OCI-LY1 (cell line): ENCODE measurements around the gene FILIP1L.
A peak's percentile ranks its signal among the peaks of the same experiment; 100 is the strongest.

Experiments
- H2AFZ ChIP-seq: fragments of 200-600 bp; sonication (generic), shearing (Covaris generic); 2 replicates; pipeline ENCODE4 v1.6.0; 2014; ENCODE audit warnings: antibody characterized with exemption, mild to moderate bottlenecking, low read length
- H3F3A ChIP-seq: fragments of 200-600 bp; sonication (generic), shearing (Covaris generic); 2 replicates; pipeline ENCODE4 v1.6.0; 2014; ENCODE audit warnings: mild to moderate bottlenecking, antibody characterized with exemption, low read length, moderate library complexity; ENCODE audit not compliant: insufficient read depth
- H3K27ac ChIP-seq: fragments of 200-600 bp; sonication (generic); 2 replicates; pipeline ENCODE4 v1.5.1; 2014; ENCODE audit warnings: low read length, mixed run types, mild to moderate bottlenecking, low read depth; ENCODE audit not compliant: poor library complexity, severe bottlenecking
- H3K27me3 ChIP-seq: fragments of 200-600 bp; sonication (generic); 2 replicates; pipeline ENCODE4 v1.6.0; 2014; ENCODE audit warnings: antibody characterized with exemption, mild to moderate bottlenecking, low read length, moderate library complexity; ENCODE audit not compliant: insufficient read depth
- H3K36me3 ChIP-seq: fragments of 200-600 bp; sonication (generic); 2 replicates; pipeline ENCODE4 v1.6.1; 2014; ENCODE audit warnings: mild to moderate bottlenecking, antibody characterized with exemption, low read length, moderate library complexity, mixed read lengths; ENCODE audit not compliant: insufficient read depth
- H3K4me1 ChIP-seq: fragments of 200-600 bp; sonication (generic); 2 replicates; pipeline ENCODE4 v1.5.1; 2014; ENCODE audit warnings: mild to moderate bottlenecking, low read length, moderate library complexity; ENCODE audit not compliant: insufficient read depth, severe bottlenecking
- H3K4me2 ChIP-seq: fragments of 200-600 bp; sonication (generic), shearing (Covaris generic); 2 replicates; pipeline ENCODE4 v1.6.1; 2014; ENCODE audit warnings: low read length
- H3K4me3 ChIP-seq: fragments of 200-600 bp; sonication (generic); 2 replicates; pipeline ENCODE4 v1.5.1; 2014; ENCODE audit warnings: low read length, low read depth, mild to moderate bottlenecking, mixed read lengths; ENCODE audit not compliant: poor library complexity, severe bottlenecking
- H3K79me2 ChIP-seq: fragments of 200-600 bp; shearing (Covaris generic); 2 replicates; pipeline ENCODE4 v1.6.1; 2016; ENCODE audit warnings: mixed run types, low read length, mixed read lengths; ENCODE audit not compliant: insufficient read depth
- H3K9ac ChIP-seq: fragments of 200-600 bp; sonication (generic), shearing (Covaris generic); 2 replicates; pipeline ENCODE4 v1.6.1; 2014; ENCODE audit warnings: mild to moderate bottlenecking, low read length, mixed read lengths
- H3K9me2 ChIP-seq: fragments of 200-600 bp; sonication (generic), shearing (Covaris generic); 2 replicates; pipeline ENCODE4 v1.6.1; 2014; ENCODE audit warnings: low read depth, mild to moderate bottlenecking, low read length, mixed read lengths
- H3K9me3 ChIP-seq: fragments of 200-600 bp; shearing (Covaris generic); 2 replicates; pipeline ENCODE4 v1.6.1; 2014; ENCODE audit warnings: low read length, mixed read lengths
- H4K20me1 ChIP-seq: fragments of 200-600 bp; sonication (generic), shearing (Covaris generic); 2 replicates; pipeline ENCODE4 v1.6.0; 2016; ENCODE audit warnings: mild to moderate bottlenecking, low read length; ENCODE audit not compliant: insufficient read depth
- EZH2 ChIP-seq: fragments of 200-600 bp; sonication (generic), shearing (Covaris generic); IDR thresholded peaks from 2 replicates; pipeline ENCODE4 v1.8.0; 2017; ENCODE audit warnings: borderline replicate concordance, mixed run types, mild to moderate bottlenecking, antibody characterized with exemption, low read length, moderate library complexity, mixed read lengths
- TF ChIP-seq, protein P1 (sequence below): fragments of 200-600 bp; sonication (generic), shearing (Covaris generic); IDR thresholded peaks from 2 replicates; pipeline ENCODE4 v1.5.1; 2017; ENCODE audit warnings: mild to moderate bottlenecking, antibody characterized with exemption, low read length, moderate library complexity, mixed read lengths

FILIP1L gene

DNA sequence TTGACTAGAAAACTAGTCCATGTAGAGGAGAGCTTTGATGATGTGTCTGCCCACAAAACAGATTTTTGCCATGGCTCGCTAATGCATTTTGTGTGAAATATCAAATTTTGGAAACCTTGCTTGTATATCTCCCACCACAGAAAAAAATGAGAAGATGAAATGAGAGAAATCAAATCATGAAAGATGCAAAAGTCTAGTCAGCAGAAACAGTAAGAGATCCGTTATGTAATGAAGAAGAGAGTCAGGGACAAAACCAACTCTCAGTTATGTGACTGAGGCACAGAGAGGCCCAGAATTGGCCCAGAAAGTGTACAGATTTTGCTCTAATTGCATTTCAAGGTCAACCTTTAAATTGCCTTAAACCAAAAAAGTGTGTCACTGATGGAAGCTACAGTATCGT lies 107.0 kb downstream of the FILIP1L start:
- Histone ChIP-seq H4K20me1 (no peaks in the 10 kb centered on the region), H3K4me2 (no peak overlapping the region), H3K27ac (no peak overlapping the region), H3K27me3 (no peaks in the 10 kb centered on the region), H3K4me1 (peaks cover 15% of the 10 kb centered on the region), H3K4me3 (no peak overlapping the region), H3K9me3 (no peaks in the 10 kb centered on the region), H3F3A (no peaks in the 10 kb centered on the region), H3K79me2 (no peaks in the 10 kb centered on the region), H2AFZ (no peak overlapping the region), H3K9me2 (no peaks in the 10 kb centered on the region), H3K36me3 (no peaks in the 10 kb centered on the region), H3K9ac (no peak overlapping the region)
- TF ChIP-seq EZH2: no peak
- TF ChIP-seq, protein P1, sequence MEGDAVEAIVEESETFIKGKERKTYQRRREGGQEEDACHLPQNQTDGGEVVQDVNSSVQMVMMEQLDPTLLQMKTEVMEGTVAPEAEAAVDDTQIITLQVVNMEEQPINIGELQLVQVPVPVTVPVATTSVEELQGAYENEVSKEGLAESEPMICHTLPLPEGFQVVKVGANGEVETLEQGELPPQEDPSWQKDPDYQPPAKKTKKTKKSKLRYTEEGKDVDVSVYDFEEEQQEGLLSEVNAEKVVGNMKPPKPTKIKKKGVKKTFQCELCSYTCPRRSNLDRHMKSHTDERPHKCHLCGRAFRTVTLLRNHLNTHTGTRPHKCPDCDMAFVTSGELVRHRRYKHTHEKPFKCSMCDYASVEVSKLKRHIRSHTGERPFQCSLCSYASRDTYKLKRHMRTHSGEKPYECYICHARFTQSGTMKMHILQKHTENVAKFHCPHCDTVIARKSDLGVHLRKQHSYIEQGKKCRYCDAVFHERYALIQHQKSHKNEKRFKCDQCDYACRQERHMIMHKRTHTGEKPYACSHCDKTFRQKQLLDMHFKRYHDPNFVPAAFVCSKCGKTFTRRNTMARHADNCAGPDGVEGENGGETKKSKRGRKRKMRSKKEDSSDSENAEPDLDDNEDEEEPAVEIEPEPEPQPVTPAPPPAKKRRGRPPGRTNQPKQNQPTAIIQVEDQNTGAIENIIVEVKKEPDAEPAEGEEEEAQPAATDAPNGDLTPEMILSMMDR: 0 out of 2 replicates have a peak, but pooled peaks have one; percentile 0

DNA sequence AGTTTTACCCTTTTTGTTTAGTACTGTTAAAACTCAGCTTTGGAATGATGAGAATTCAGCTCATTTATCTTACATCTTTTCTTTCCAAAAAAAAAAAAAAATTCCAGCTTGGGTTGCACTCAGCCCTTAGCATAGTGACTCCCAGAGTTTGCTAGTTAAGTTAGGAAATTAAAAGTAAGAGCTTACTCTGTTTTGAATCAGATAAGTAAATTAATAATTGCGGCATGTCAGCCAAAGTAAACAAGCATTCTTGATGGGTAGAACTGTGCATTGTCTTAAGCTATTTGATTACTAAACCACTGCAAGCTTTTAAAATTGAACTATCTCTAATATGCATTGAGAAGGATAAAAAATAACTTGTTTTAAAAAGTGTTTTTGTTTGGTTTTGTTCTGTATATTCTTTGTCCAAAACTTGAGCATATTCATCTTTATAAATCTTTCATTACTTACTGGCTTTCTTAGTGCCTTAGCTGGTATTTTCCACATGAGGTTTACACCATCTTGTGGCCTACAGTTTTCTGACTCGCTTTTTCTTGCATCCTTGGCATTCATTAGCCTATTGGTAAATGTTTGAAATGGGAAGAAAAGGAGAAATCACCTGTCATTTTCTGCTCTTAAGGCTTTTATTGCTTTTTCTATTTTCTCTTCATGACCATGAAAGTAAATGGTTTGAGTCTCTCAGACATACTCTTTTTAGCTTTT lies 107.6 kb downstream of the FILIP1L start:
- Histone ChIP-seq H2AFZ (no peak overlapping the region), H3K9me3 (no peaks in the 10 kb centered on the region), H3K9ac (no peak overlapping the region), H3K4me1 (peaks cover 15% of the 10 kb centered on the region), H3K79me2 (no peaks in the 10 kb centered on the region), H3K36me3 (no peaks in the 10 kb centered on the region), H3K4me3 (no peak overlapping the region), H3F3A (no peaks in the 10 kb centered on the region), H3K27me3 (no peaks in the 10 kb centered on the region), H3K27ac (no peak overlapping the region), H4K20me1 (no peaks in the 10 kb centered on the region), H3K9me2 (no peaks in the 10 kb centered on the region), H3K4me2 (no peak overlapping the region)
- TF ChIP-seq, protein P1: 0 out of 2 replicates have a peak, but pooled peaks have one; percentile 9
- no peak for TF ChIP-seq EZH2

DNA sequence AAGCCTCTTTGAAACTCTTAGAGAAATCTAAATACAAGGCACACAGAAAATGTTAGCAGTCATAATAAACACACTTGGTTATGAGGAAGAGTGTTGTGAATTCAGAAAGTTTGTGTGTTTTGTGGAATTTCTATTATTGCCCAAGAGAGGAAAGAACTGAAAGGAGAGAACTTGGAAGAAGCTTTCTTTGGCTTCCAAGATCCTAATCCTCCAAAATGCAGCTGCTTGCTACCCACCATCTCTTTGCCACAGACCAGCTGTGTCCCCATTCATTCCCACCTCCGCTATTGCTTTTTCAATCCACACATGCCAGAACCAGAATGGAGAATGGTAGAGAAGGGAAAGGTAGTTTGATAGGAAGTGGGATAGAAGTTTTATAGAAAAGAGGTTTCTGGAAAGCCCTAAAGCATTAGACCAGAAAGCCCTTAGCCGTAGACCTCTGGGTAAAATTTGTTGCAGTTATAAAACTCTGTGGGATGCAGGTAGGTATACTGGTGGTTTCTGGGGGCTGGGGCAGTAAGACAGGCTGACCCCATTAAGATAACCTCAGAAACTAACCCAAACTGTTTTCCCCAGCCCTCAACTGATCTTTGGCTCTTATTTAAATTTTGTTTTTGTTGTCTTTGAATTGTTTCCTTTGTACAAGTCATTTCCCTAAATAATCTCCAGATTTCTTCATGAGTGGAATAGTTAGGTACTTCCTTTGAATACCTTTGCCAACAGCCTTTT lies 108.5 kb downstream of the FILIP1L start:
- H3K9me2 ChIP-seq: no peaks in the 10 kb centered on the region
- no peaks in the 10 kb centered on the region for H3F3A ChIP-seq
- no peak overlapping the region for H3K27ac ChIP-seq
- no peaks in the 10 kb centered on the region for H3K27me3 ChIP-seq
- H3K9ac ChIP-seq: no peak overlapping the region
- peaks cover 15% of the 10 kb centered on the region for H3K4me1 ChIP-seq
- H3K4me3 ChIP-seq: no peak overlapping the region
- no peak overlapping the region for H2AFZ ChIP-seq
- no peaks in the 10 kb centered on the region for H4K20me1 ChIP-seq
- TF ChIP-seq, protein P1: no peak
- TF ChIP-seq EZH2: no peak
- no peaks in the 10 kb centered on the region for H3K79me2 ChIP-seq
- H3K9me3 ChIP-seq: no peaks in the 10 kb centered on the region
- H3K36me3 ChIP-seq: no peaks in the 10 kb centered on the region
- H3K4me2 ChIP-seq: no peak overlapping the region
